Measurements from ENCODE around the gene TBX2. TPM values are rescaled to one million over a fixed set of nuclear protein-coding genes. Genes with fewer than 3 reads are reported as not detected.
A peak's percentile ranks its signal among the peaks of the same experiment; 100 is the strongest.

The TBX2 gene
- total and polyA plus RNA-seq, 9 of the 15 experiments (the other 6 are each of a cell fraction or from before 2014, with no cell fraction given): 0.18 TPM; not detected in 8

DNA sequence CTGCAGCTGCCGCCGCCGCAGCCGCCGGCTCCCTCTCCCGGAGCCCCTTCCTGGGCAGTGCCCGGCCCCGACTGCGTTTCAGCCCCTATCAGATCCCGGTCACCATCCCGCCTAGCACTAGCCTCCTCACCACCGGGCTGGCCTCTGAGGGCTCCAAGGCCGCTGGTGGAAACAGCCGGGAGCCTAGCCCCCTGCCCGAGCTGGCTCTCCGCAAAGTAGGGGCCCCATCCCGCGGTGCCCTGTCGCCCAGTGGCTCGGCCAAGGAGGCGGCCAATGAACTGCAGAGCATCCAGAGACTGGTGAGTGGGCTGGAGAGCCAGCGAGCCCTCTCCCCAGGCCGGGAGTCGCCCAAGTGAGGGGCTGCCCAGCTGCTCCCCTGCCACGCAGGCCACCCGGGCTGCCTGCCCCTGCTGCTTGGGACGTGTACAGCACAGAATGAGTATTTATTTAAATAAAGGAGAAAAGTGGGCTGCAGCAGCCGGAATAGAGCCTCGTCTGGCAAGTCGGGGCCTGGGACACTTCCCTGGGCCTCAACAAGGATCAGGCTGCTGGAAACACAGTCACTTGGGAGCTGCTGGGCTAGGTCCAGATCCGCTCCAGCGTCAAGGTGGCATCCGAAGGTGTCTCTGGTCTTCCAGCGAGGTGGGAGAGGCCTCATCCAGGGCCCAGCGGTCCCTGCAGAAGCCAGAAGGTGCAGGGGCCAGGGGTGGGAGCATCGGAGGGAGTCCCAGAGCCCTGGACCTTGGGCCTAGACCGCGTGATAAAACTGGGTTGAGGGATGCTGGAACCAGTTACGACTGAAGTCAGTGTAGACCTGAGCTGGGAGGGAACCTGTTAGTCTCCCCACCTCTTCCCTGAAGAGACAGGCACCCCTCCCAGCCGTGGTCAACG, 8.8 kb downstream of the TBX2 start:
- POLR2A ChIA-PET: interaction anchor here (0.6 kb wide), 2 partner anchors 60 to 202 kb away, joined by 3 read pairs; no protein-coding TSS in a partner anchor
- H2AFZ ChIP-seq (ENCODE audit: low read depth, low read length): no peak overlapping the region
- 21% methylated on average over 31 of the region's 41 CpGs for WGBS (ENCODE audit: insufficient coverage, low coverage, missing lambda C conversion rate)

More for the DNA sequence above, 8.8 kb downstream of the TBX2 start:
- ATAC-seq: no peak
- H3K27ac ChIP-seq (ENCODE audit: extremely low read depth, low read depth, low read length): no peak overlapping the region
- intact Hi-C loops (cut with micrococcal nuclease): no loop called here
- FAIRE-seq: no peak
- no peaks in the 10 kb centered on the region for H3K36me3 ChIP-seq (ENCODE audit: control insufficient read depth, insufficient read depth, low read length)
- TF ChIP-seq, protein P1, sequence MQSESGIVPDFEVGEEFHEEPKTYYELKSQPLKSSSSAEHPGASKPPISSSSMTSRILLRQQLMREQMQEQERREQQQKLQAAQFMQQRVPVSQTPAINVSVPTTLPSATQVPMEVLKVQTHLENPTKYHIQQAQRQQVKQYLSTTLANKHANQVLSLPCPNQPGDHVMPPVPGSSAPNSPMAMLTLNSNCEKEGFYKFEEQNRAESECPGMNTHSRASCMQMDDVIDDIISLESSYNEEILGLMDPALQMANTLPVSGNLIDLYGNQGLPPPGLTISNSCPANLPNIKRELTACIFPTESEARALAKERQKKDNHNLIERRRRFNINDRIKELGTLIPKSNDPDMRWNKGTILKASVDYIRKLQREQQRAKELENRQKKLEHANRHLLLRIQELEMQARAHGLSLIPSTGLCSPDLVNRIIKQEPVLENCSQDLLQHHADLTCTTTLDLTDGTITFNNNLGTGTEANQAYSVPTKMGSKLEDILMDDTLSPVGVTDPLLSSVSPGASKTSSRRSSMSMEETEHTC (IDR thresholded peaks at IDR 0.05): no peak
- no peak for TF ChIP-seq CEBPG (CRISPR knock-in tag; IDR thresholded peaks at IDR 0.05)
- no peak for TF ChIP-seq CEBPG (tag; conservative IDR thresholded peaks at IDR 0.05 in 1 of 2, IDR thresholded peaks at IDR 0.05 in 1 of 2)
- TF ChIP-seq, protein P2, sequence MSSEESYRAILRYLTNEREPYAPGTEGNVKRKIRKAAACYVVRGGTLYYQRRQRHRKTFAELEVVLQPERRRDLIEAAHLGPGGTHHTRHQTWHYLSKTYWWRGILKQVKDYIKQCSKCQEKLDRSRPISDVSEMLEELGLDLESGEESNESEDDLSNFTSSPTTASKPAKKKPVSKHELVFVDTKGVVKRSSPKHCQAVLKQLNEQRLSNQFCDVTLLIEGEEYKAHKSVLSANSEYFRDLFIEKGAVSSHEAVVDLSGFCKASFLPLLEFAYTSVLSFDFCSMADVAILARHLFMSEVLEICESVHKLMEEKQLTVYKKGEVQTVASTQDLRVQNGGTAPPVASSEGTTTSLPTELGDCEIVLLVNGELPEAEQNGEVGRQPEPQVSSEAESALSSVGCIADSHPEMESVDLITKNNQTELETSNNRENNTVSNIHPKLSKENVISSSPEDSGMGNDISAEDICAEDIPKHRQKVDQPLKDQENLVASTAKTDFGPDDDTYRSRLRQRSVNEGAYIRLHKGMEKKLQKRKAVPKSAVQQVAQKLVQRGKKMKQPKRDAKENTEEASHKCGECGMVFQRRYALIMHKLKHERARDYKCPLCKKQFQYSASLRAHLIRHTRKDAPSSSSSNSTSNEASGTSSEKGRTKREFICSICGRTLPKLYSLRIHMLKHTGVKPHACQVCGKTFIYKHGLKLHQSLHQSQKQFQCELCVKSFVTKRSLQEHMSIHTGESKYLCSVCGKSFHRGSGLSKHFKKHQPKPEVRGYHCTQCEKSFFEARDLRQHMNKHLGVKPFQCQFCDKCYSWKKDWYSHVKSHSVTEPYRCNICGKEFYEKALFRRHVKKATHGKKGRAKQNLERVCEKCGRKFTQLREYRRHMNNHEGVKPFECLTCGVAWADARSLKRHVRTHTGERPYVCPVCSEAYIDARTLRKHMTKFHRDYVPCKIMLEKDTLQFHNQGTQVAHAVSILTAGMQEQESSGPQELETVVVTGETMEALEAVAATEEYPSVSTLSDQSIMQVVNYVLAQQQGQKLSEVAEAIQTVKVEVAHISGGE (CRISPR knock-in tag; IDR thresholded peaks at IDR 0.05): peak in 1 of 3 experiments; percentile 86; a peak in 2 of 6 replicates
- TF ChIP-seq MCM3 (IDR thresholded peaks at IDR 0.05): no peak
- no peaks in the 10 kb centered on the region for H4K20me1 ChIP-seq (replicated peaks; ENCODE audit: control insufficient read depth, insufficient read depth, low read length)
- CTCF ChIA-PET (ENCODE audit: low intra/inter-chr PET ratio): interaction anchor here (0.7 to 0.9 kb wide), 2 partner anchors 406 to 437 kb away, joined by 3 to 5 read pairs; no protein-coding TSS in a partner anchor
- H3K79me2 ChIP-seq (ENCODE audit: control insufficient read depth, insufficient read depth, low read length): no peaks in the 10 kb centered on the region
- DNase-seq (ENCODE audit: extremely low read depth in 1 of 4, low spot score in 3 of 4): no peak
- no peaks in the 10 kb centered on the region for H3K9me1 ChIP-seq (ENCODE audit: control insufficient read depth, insufficient read depth, low read length)
- H3K4me1 ChIP-seq (replicated peaks in 1 of 2; ENCODE audit: control insufficient read depth in 2 of 2, insufficient read depth in 2 of 2, low read length in 2 of 2): peaks cover 0 to 42% of the 10 kb centered on the region in 2 experiments; a peak in 2 of 5 replicates
- H3K27me3 ChIP-seq (ENCODE audit: control insufficient read depth in 2 of 2, insufficient read depth in 2 of 2, low read length in 2 of 2): peaks cover 10 to 52% of the 10 kb centered on the region in 2 experiments; a peak in 3 of 5 replicates
- in situ Hi-C loops (cut with MboI): no loop called here
- H3K9me3 ChIP-seq (replicated peaks; ENCODE audit: control insufficient read depth, insufficient read depth, low read depth, low read length): no peaks in the 10 kb centered on the region
- peak overlapping the region in 1 of 2 experiments; percentile 13; a peak in 1 of 4 replicates for H3K9ac ChIP-seq (ENCODE audit: insufficient read depth in 1 of 2, low read depth in 2 of 2, low read length in 2 of 2)
- H3K4me3 ChIP-seq: no peak overlapping the region
- no peak overlapping the region for H3K4me2 ChIP-seq (ENCODE audit: insufficient read depth, low read length)
- BruUV-seq (replicated peaks): no TSS peak
